Ascending aorta (tissue), 2 donors: ENCODE results near the gene APCDD1L. TPM values are rescaled to one million over a fixed set of nuclear protein-coding genes. Genes with fewer than 3 reads are reported as not detected.
"Not testable (repeated sequence)": the region's sequence is repeated elsewhere in the genome, so short reads cannot be mapped to it uniquely, and the experiment has no call there.

Experiments used
- DNase-seq, 2 donors: peaks; one replicate each; pipeline ENCODE4 v3.0.0-alpha.2; 2019; ENCODE audit warnings: low spot score in 2 of 2
- H3K27ac ChIP-seq, 2 donors: fragments of 200-600 bp; sonication (generic); one replicate each; pipeline ENCODE4 v1.5.1; 2016 to 2017; ENCODE audit warnings: mild to moderate bottlenecking in 1 of 2
- H3K27me3 ChIP-seq: fragments of 200-600 bp; sonication (generic); one replicate; pipeline ENCODE4 v1.5.1; 2017
- H3K36me3 ChIP-seq, 2 donors: fragments of 200-600 bp; sonication (generic); one replicate each; pipeline ENCODE4 v1.5.1; 2016
- H3K4me1 ChIP-seq, 2 donors: fragments of 200-600 bp; sonication (generic); one replicate each; pipeline ENCODE4 v1.5.1; 2016 to 2017; ENCODE audit warnings: mild to moderate bottlenecking in 1 of 2
- H3K4me3 ChIP-seq, 2 donors: fragments of 200-600 bp; sonication (generic); one replicate each; pipeline ENCODE4 v1.5.1; 2016 to 2017; ENCODE audit warnings: mild to moderate bottlenecking in 1 of 2
- H3K9me3 ChIP-seq, 2 donors: fragments of 200-600 bp; sonication (generic); one replicate each; pipeline ENCODE4 v1.5.1; 2016
- CTCF ChIP-seq, 3 experiments: fragments of 200-600 bp in 2 of 3; fragments of 450-650 bp in 1 of 3; sonication (generic) in 2 of 3; IDR thresholded peaks; one replicate each; pipeline ENCODE4 v1.5.1; 2016 to 2019; ENCODE audit warnings: antibody characterized with exemption in 3 of 3, mild to moderate bottlenecking in 1 of 3, moderate library complexity in 1 of 3
- intact Hi-C: fragments of 100-400 bp; cut with DNase I; formaldehyde crosslinking; loops from one replicate; pipeline ENCODE4 v1.15.1; 2023
- total RNA-seq: library from RNA; depleted of rRNA; stranded (reverse); fragments of >200 nt; gene quantifications from one replicate; pipeline ENCODE4 v1.1.0, GENCODE V29; 2016

APCDD1L gene
- total RNA-seq, 1 donor from 2014 or later, result 2.1 TPM

- TF ChIP-seq CTCF (IDR thresholded peaks at IDR 0.05), result no peak
- Histone ChIP-seq H3K4me3 (no peak overlapping the region), H3K27me3 (no peaks in the 10 kb centered on the region), H3K36me3 (no peaks in the 10 kb centered on the region), H3K9me3 (peaks cover 0 to 1% of the 10 kb centered on the region in 2 donors), H3K27ac (no peak overlapping the region), H3K4me1 (no peaks in the 10 kb centered on the region)
- DNase-seq, result no peak
- intact Hi-C loops, result no loop called here
Observed at GRCh38 chr20:58543274-58543673, 28.1 kb upstream of the APCDD1L start.

- Histone ChIP-seq H3K4me3 (no peak overlapping the region), H3K9me3 (peaks cover 0 to 8% of the 10 kb centered on the region in 2 donors), H3K4me1 (no peaks in the 10 kb centered on the region), H3K36me3 (no peaks in the 10 kb centered on the region), H3K27ac (no peak overlapping the region), H3K27me3 (no peaks in the 10 kb centered on the region)
- intact Hi-C loops, result no loop called here
- DNase-seq, result no peak
- no peak for TF ChIP-seq CTCF (IDR thresholded peaks at IDR 0.05)
Observed at GRCh38 chr20:58542411-58543095, 27.4 kb upstream of the APCDD1L start.

GRCh38 chr20:58542034-58542410 lies 26.8 kb upstream of the APCDD1L start:
- H3K9me3 ChIP-seq, H3K36me3 ChIP-seq, H3K27ac ChIP-seq, H3K4me1 ChIP-seq, H3K27me3 ChIP-seq, DNase-seq, H3K4me3 ChIP-seq, intact Hi-C loops: not testable (repeated sequence)

GRCh38 chr20:58538752-58539151 lies 23.6 kb upstream of the APCDD1L start:
- H3K4me1 ChIP-seq, result no peaks in the 10 kb centered on the region
- H3K9me3 ChIP-seq, result peaks cover 0 to 8% of the 10 kb centered on the region in 2 donors
- no peak overlapping the region for H3K27ac ChIP-seq
- H3K4me3 ChIP-seq, result no peak overlapping the region
- H3K36me3 ChIP-seq, result no peaks in the 10 kb centered on the region
- DNase-seq, result no peak
- intact Hi-C loops, result no loop called here
- TF ChIP-seq CTCF (IDR thresholded peaks at IDR 0.05), result no peak
- H3K27me3 ChIP-seq, result no peaks in the 10 kb centered on the region

- H3K4me1 ChIP-seq, result no peaks in the 10 kb centered on the region
- intact Hi-C loops, result no loop called here
- no peak overlapping the region for H3K27ac ChIP-seq
- H3K36me3 ChIP-seq, result no peaks in the 10 kb centered on the region
- no peak overlapping the region for H3K4me3 ChIP-seq
- H3K9me3 ChIP-seq, result peaks cover 0 to 12% of the 10 kb centered on the region in 2 donors
- TF ChIP-seq CTCF (IDR thresholded peaks at IDR 0.05), result no peak
- H3K27me3 ChIP-seq, result no peaks in the 10 kb centered on the region
- DNase-seq, result no peak
Observed at GRCh38 chr20:58537831-58538230, 22.6 kb upstream of the APCDD1L start.

GRCh38 chr20:58536289-58536688 lies 21.1 kb upstream of the APCDD1L start:
- no peaks in the 10 kb centered on the region for H3K27me3 ChIP-seq
- H3K36me3 ChIP-seq, result no peaks in the 10 kb centered on the region
- H3K9me3 ChIP-seq, result peaks cover 0 to 25% of the 10 kb centered on the region in 2 donors
- DNase-seq, result no peak
- intact Hi-C loops, result no loop called here
- no peak overlapping the region for H3K27ac ChIP-seq
- no peak overlapping the region for H3K4me3 ChIP-seq
- no peaks in the 10 kb centered on the region for H3K4me1 ChIP-seq
- no peak for TF ChIP-seq CTCF (IDR thresholded peaks at IDR 0.05)
